Prostate gland (tissue), 2 donors: ENCODE measurements around the gene MRPL33.

Source experiments
- CTCF ChIP-seq, 4 experiments: fragments of 200-600 bp in 2 of 4; fragments of 450-650 bp in 2 of 4; sonication (generic) in 2 of 4; IDR thresholded peaks; 1 replicate in 3 of 4; 2 replicates in 1 of 4; pipeline ENCODE4 v1.5.1; 2016 to 2019; ENCODE audit warnings: antibody characterized with exemption in 4 of 4, mild to moderate bottlenecking in 2 of 4, moderate library complexity in 2 of 4
- POLR2A ChIP-seq: fragments of 450-650 bp; IDR thresholded peaks from one replicate; pipeline ENCODE4 v1.6.1; 2016; ENCODE audit warnings: antibody characterized with exemption, mild to moderate bottlenecking
- POLR2AphosphoS5 ChIP-seq: sonication (generic); formaldehyde crosslinking; IDR thresholded peaks from one replicate; pipeline ENCODE4 v1.6.1; 2017; ENCODE audit warnings: antibody characterized with exemption

GRCh38 chr2:27815860-27816438 lies 44.4 kb downstream of the MRPL33 start:
- TF ChIP-seq CTCF (IDR thresholded peaks at IDR 0.05) (no peak), POLR2AphosphoS5 (no peak), POLR2A (no peak)
